Kidney epithelial cell (primary cell): ENCODE results near the gene CCN2. TPM values are rescaled to one million over a fixed set of nuclear protein-coding genes. Genes with fewer than 3 reads are reported as not detected.
A peak's percentile ranks its signal among the peaks of the same experiment; 100 is the strongest.

Experiments used
- DNase-seq: peaks from one replicate; pipeline ENCODE4 v3.0.0-alpha.2; 2010; ENCODE audit warnings: low read depth
- H3K27me3 ChIP-seq: 2 replicates; pipeline ENCODE4 v1.6.0; 2011; ENCODE audit warnings: low read length; ENCODE audit not compliant: control insufficient read depth, insufficient read depth
- H3K36me3 ChIP-seq: 2 replicates; pipeline ENCODE4 v1.5.1; 2011; ENCODE audit warnings: low read length; ENCODE audit not compliant: control insufficient read depth, insufficient read depth
- H3K4me3 ChIP-seq: 2 replicates; pipeline ENCODE4 v1.5.1; 2011; ENCODE audit warnings: low read depth, mild to moderate bottlenecking, control low read depth, low read length
- total RNA-seq: library from RNA; depleted of rRNA; stranded (reverse); fragments of >200 nt; gene quantifications from 2 replicates; pipeline ENCODE4 v1.2.3, GENCODE V29; 2015
- TF ChIP-seq, protein P1 (sequence below): IDR thresholded peaks from 2 replicates; pipeline ENCODE4 v1.5.1; 2011; ENCODE audit warnings: mild to moderate bottlenecking, moderate library complexity, low read length, control low read depth, inconsistent platforms; ENCODE audit not compliant: insufficient read depth, poor library complexity, severe bottlenecking

Gene CCN2, protein sequence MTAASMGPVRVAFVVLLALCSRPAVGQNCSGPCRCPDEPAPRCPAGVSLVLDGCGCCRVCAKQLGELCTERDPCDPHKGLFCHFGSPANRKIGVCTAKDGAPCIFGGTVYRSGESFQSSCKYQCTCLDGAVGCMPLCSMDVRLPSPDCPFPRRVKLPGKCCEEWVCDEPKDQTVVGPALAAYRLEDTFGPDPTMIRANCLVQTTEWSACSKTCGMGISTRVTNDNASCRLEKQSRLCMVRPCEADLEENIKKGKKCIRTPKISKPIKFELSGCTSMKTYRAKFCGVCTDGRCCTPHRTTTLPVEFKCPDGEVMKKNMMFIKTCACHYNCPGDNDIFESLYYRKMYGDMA
- total RNA-seq: 172 and 194 TPM in 2 replicates

DNA sequence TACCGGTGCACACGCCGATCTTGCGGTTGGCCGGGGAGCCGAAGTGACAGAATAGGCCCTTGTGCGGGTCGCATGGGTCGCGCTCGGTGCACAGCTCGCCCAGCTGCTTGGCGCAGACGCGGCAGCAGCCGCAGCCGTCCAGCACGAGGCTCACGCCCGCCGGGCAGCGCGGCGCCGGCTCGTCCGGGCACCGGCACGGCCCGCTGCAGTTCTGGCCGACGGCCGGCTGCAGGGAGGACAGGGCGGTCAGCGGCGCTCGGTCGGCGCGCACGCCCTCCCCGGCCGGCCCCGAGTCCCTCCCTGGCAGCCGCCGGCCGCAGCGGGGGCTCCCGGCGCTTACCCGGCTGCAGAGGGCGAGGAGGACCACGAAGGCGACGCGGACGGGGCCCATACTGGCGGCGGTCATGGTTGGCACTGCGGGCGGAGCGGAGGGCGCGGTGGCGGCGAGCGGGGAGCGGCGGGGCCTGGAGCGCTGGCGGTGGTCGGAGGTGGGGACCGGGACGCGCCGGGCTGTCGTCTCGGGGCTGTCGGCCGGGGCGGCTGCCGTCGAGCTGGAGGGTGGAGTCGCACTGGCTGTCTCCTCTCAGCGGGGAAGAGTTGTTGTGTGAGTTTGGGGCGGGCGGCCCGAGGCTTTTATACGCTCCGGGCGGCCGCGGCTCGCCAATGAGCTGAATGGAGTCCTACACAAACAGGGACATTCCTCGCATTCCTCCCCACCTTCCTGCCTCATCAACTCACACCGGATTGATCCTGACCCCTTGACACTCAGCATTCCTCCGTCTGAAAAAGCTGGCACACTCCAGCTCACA is at the start of gene CCN2:
Gene CCN2 (minus strand): TSS at position 606 of the 809 bp plus-strand sequence. CDS start 200 bp downstream, at position 406.
- Histone ChIP-seq H3K36me3 (peaks cover 2% of the 10 kb centered on the region), H3K4me3 (peak within 1 kb of the TSS; percentile 57), H3K27me3 (no peaks in the 10 kb centered on the region)
- DNase-seq: peak; percentile 97
- TF ChIP-seq, protein P1, sequence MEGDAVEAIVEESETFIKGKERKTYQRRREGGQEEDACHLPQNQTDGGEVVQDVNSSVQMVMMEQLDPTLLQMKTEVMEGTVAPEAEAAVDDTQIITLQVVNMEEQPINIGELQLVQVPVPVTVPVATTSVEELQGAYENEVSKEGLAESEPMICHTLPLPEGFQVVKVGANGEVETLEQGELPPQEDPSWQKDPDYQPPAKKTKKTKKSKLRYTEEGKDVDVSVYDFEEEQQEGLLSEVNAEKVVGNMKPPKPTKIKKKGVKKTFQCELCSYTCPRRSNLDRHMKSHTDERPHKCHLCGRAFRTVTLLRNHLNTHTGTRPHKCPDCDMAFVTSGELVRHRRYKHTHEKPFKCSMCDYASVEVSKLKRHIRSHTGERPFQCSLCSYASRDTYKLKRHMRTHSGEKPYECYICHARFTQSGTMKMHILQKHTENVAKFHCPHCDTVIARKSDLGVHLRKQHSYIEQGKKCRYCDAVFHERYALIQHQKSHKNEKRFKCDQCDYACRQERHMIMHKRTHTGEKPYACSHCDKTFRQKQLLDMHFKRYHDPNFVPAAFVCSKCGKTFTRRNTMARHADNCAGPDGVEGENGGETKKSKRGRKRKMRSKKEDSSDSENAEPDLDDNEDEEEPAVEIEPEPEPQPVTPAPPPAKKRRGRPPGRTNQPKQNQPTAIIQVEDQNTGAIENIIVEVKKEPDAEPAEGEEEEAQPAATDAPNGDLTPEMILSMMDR: no peak

DNA sequence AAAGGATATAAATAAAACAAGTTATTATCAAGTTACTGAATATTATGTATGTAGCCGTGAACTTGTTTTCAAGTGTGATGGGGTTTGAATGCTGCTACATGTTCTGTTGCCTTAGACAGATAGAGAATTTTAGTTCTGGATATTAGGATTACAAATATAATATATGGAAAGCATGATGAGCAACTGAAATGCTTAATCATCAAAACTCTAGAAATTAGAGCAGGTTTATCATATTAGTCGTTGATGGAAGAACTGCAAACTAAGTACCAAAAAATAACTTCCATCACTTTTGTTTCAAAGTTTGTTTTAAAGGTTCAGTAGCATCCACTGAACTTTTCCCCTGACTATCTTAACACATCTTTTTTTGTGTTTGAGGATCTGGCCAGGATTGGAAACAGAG is 49.1 kb upstream of the CCN2 start:
- no peak for DNase-seq
- Histone ChIP-seq H3K27me3 (no peaks in the 10 kb centered on the region), H3K36me3 (no peaks in the 10 kb centered on the region), H3K4me3 (no peak overlapping the region)
- TF ChIP-seq, protein P1: no peak

DNA sequence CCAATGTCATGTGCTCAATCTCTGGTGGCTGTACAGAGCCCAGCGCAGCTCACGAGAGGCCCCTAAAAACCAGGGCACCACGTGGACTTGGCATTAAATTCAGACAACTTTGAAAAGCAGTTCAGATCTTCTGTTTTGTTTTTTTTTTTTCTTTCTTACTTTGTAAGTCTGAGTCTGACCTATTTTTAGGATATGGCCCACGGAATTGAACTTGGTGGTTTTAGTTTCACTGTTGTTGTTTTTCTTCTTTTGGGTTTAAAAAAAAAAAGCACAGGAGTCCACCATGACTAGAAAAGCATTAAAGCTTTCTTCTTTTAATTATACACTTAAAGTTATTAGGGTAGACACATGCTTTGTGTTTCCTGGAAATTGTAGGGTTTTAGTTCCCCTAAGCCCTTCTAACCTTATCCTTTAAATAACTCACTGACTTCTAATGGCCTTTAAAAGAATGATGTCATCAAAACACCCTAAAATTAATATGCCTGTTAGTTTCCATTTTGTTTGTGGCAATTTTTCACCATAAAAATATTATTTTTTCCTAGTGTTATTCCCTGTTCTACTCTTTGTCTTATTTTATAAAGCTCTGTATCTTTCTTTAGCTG is 48.5 kb upstream of the CCN2 start:
- Histone ChIP-seq H3K27me3 (no peaks in the 10 kb centered on the region), H3K4me3 (no peak overlapping the region), H3K36me3 (no peaks in the 10 kb centered on the region)
- TF ChIP-seq, protein P1: no peak
- DNase-seq: no peak

DNA sequence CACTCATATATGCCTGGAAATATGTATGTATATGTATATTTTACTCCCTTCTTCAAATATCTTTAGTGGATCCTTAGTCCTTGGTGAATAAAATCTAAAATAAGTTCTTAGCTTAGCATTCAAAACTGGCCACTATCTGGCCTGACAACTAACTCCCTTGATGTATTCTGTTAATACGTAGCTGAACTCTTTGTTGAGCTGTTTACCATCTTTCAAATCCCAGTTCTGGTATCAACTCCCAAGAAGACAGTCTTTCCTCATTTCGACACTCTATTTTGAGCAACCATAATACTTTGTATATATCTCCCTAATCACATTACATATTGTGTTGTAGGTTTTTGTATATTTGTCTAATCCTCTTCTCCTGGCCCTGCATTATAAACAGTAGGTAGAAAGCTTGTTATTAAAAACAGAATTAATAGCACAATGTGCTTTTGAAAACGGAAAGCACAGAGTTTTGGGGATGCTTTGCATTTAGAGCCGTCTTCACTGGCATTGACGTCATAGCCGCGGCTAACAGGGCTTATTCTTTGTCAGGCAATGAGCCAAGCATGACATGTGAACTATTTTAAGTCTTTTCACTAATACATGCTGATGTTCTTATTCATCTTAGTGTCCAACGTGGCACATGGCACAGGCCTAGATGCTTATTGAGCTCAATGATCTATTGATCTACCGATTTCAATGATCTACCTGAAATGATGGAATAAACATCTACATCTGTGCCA is 47.2 kb upstream of the CCN2 start:
- Histone ChIP-seq H3K4me3 (no peak overlapping the region), H3K27me3 (no peaks in the 10 kb centered on the region), H3K36me3 (no peaks in the 10 kb centered on the region)
- TF ChIP-seq, protein P1: no peak
- DNase-seq: no peak

DNA sequence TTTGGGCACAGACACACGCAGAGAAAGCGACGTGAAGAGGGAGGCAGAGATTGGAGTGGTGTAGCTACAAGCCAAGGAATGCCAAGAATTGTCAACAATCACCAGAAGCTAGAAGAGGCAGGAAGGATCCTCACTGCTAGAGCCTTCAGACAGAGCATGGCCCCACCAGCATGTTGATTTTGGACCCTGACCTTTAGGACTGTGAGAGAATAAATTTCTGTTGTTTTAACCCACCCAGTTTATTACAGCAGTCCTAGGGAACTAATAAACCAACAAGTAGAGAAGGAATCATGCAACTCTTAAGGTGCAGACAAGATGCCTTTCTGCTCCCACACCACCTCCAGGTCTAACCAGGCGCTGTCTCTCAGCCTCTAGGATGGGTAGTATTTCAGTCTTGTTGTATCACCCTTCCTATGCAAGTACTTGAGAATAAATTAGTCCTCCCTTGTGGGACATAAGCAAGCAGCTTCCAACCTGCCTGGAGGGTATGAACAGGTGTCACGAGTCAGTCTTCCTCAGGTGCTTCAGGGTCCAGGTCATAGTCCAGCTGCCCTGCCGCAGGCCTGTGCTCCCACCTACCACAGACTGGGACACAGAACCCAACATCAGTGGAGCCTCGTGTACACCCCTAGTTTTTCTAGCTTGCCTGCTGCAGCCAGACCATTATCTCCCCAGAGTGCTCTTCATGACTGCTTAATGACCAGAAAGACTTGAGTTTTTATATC is 46.4 kb upstream of the CCN2 start:
- H3K4me3 ChIP-seq: no peak overlapping the region
- TF ChIP-seq, protein P1: no peak
- H3K27me3 ChIP-seq: no peaks in the 10 kb centered on the region
- no peak for DNase-seq
- no peaks in the 10 kb centered on the region for H3K36me3 ChIP-seq
